Stimulated activated naive CD4-positive, alpha-beta T cell (primary cell): Measurements from ENCODE around the gene LCORL.
"Not testable (repeated sequence)": the region's sequence is repeated elsewhere in the genome, so short reads cannot be mapped to it uniquely, and the experiment has no call there.

Experiments used
- DNase-seq, 6 experiments: peaks; one replicate each; lab custom pipeline; 2025; lab: John Stamatoyannopoulos, UW

LCORL gene

DNA sequence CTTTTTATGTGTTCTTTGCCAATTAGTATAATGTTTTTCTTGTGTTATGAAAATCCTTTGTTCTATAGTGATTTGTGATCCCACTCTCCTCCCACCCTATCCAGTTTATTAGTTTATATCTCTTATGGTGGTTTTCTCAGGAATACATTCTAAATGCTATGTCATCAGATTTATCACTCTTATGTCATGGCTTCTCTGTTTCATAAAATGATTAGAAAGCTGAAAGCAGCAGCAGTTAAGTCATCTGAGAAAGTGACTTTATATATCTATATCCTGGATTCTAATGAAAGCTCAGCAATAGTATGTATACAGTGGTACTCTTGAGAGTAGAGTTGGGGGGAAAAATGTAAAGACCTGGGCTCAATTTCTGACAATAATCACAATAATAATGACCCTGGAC lies 169.6 kb downstream of the LCORL start:
- no peak for DNase-seq

DNA sequence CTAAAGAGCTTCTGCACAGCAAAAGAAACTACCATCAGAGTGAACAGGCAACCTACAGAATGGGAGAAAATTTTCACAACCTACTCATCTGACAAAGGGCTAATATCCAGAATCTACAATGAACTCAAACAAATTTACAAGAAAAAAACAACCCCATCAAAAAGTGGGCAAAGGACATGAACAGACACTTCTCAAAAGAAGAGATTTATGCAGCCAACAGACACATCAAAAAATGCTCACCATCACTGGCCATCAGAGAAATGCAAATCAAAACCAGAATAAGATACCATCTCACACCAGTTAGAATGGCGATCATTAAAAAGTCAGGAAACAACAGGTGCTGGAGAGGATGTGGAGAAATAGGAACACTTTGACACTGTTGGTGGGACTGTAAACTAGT lies 171.3 kb downstream of the LCORL start:
- not testable (repeated sequence) for DNase-seq

DNA sequence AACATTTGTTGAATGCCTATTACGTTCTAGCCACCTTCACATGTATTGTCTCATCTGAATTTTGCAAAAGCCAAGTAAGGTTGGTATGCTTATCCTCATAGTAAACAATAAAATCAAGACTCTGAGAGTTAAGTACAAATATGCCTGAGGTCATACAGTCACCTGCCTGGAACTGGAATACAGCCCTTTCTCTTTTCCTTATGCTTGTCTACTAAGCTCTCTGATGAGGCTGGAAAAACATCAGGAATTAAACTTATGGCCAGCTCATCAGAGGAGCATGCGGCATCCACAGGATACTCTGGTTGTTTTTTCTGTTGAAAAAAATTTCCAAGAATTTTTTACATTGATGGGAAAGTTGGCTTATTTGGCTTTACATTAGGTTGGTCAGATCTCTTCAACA lies 175.3 kb downstream of the LCORL start:
- no peak for DNase-seq

DNA sequence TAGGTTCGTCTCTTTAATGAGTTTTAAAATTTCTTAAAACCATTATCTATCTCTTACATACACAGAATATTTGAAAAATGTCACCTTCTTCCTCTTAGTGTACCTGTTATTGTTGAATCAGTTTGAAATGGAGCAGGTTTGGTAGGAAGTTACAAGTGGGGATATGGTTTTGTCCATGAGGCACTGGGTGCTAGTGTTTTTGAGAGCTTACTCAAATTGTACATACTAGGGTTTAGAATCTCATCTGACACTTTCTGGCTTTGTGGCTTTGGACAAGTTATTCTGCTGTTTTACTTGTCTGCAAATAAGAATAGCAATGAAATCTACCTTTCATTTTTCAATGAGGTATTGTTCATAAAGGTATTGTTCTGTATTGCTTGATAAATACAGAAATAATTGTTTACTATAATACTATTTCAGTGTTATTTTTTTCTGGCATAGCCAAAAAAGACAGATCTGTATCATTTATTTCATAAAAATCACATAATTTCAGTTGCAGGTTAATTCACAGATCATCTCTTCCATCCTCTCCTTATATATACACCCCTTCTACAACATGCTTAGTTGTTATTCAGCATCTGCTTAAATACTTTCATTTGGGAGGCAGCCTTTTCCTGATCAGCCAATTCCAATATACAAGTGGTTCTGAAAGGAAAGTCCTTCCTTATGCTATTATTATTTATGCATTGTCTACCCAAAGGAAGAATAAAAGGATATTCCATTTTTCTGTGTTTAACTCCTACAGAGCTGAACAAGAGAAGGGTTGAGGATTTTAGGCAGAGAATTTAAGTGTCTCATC lies 197.5 kb downstream of the LCORL start:
- DNase-seq: no peak

DNA sequence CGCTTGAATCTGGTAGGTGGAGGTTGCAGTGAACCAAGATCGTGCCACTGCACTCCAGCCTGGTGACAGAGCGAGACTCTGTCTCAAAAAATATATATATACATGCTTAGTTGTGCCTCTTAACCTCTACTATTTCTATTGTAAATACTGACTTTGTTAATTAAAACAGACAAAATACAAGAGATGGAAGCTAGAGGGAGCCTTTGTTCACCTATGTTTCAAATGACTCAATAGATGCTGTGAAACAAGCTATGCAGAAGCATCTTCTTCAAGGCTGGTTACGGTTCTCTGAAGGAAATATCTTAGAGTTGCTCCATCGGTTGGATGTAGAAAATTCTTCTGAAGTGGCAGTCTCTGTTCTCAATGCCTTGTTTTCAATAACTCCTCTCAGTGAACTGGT lies 204.5 kb downstream of the LCORL start:
- DNase-seq: peak in 3 of 6 experiments; percentile 15 to 43 (median 37)

DNA sequence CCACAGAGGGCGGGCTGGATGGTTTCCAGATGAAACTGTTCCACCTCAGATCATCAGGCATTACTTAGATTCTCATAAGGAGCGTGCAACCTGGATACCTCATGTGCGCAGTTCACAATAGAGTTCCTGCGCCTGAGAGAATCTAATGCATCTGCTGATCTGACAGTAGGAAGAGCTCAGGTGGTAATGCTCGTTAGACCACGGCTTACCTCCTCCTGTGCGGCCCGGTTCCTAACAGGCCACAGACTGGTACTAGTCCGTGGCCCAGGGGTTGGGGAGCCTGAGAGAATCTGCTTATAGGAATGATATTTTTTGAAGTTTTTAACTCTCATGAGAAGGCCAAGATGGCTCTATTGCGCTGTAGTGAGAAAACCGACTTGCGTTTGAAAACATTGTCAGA lies 205.4 kb downstream of the LCORL start:
- no peak for DNase-seq

DNA sequence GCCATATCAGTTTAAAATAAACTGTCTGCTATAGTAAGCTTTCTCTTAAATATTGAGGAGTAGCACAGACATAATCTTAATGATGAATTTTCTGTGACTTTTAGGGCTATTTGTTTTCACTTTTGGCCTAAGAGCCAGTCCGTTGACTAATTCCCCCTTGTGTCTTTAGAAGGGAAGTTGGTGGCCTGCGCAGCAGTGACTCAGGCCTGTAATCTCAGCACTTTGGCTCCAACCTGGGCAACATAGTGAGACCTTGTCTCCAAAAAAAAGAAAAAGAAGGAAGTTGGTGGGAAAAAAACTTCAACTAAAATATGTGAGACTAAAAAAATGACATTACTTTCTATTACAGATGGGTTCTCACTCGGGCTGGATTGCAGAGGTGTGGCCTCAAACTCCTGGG lies 207.4 kb downstream of the LCORL start:
- DNase-seq: no peak

DNA sequence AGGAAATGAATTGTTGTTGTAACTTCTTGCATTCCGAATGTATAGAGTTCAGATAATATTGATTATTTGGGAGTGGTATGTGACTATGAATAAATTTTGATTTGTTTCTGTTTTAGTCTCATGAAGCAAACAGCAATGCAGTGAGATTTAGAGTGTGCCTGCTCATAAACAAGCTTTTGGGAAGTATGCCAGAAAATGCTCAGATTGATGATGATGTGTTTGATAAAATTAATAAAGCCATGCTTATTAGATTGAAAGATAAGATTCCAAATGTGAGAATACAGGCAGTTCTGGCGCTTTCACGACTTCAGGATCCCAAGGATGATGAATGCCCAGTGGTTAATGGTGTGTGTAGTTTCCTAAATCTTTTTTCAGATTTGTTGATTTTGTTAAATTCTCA lies 208.8 kb downstream of the LCORL start:
- no peak for DNase-seq

DNA sequence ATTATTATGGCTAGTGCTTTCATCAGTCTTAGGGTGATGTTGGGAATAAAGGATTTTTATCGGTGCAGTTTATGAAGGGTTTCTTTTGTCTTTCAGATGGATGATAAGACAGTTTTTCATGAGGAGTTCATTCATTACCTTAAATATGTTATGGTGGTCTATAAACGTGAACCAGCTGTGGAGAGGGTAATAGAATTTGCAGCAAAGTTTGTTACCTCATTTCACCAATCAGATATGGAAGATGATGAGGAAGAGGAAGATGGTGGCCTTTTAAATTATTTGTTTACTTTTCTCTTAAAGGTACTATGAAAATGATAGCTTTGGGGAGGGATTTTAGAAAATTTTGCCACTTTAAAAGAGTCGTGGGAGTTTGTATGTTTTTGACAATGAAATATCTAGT lies 209.4 kb downstream of the LCORL start:
- no peak for DNase-seq

DNA sequence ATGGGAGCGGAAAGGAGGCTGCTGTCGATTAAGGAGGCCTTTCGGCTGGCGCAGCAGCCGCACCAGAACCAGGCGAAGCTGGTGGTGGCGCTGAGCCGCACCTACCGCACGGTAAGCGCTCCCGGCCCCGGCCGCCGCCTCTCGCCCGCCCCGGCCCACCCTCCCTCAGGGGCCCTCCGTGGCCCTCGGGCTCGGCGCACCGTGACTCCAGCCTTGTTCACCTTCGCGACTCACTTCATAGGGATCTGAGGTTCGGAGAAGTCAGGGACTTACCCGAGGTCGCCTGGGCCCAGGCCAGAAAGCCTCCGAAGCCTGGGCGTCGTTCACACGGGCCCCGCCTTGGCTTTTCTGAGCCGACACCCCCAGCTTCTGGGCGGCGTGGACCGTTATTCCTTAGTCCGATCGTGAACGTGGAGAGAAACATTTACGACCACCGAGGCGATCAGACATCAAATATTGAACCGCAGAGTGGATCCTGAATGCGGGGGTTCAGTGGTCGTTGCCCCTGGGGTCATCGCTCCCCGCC lies 210.4 kb downstream of the LCORL start:
- no peak for DNase-seq

DNA sequence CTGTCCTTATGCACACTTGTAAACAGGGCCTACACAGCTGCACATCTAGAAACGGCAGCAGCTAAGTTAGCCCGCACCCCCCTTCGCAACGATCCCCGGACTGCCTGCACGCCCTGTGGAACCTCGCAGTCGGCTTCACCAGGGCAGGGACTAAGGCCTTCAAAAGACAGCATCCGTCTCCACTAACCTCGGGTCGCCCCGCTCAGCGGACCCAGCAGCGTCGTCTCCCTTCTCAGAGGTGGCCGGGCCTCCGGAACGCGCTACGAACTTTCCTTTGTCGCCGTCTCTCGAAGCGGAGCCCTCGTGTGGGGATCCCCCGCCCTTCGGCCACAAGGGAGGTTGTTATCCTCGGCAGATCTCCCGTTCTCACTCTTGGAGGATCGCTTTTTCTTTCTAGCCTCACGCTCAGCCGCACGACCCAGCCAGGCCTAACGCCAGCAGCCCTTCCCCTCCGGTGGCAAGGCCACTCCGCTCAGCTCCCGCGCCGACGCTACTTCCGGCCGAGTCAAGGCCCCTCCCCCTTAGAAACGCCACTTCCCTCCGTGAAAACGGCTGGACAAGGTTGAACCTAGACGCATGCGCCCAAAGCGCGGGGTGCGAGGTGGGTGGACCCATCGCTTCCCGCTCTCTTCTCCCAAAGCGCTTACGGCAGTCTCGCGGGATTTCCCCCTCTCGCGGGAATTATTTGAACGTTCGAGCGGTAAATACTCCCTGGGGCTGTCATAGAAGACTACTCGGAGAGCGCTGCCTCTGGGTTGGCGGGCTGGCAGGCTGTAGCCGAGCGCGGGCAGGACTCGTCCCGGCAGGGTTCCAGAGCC lies 211.1 kb downstream of the LCORL start, which contains the start of the genes DCAF16 and NCAPG:
DCAF16 (minus strand) TSS at position 498 of the 818 bp plus-strand sequence. CDS start 6,616 bp downstream, outside the sequence.
NCAPG (plus strand) TSS at position 720 of the 818 bp plus-strand sequence. CDS start 99 bp downstream, outside the sequence.
- peak; percentile 95 to 99 (median 97) for DNase-seq

DNA sequence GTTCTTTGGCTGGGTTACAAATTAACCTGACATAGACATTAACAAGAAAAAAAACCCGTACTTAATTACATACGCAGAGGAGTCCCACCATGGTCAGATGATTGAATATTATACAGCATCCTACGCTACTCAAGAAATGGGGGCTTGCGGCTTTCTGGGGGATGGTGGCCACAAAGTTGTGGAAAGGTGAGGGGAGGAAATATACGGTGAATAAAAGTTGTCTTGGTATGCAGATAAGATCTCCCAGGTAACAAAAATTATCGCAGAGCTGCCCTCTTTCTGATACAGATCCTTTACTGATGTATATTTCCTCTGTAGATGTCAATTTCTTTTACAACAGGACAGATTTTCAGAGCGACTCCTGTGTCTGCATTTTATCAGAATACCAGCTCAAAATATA lies 211.9 kb downstream of the LCORL start:
- DNase-seq: peak in 1 of 6 experiments; percentile 1

DNA sequence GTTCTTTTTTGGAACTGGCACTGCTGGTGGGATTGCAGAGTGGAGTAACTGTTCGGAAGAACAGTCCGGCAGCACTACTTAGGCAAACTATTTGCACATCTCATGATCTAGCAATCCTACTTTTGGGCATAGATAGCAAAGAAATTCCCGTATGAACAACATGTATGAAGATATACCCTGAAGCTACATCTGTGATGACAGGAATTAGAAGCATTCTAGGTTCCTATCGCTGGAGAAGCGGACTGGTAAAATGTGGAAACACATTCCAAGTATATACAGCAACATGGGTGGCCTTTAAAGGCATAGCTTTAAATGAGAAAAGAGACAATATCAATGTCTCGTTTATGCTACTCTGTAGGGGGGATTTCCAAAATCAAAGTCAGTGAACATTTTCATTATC lies 214.1 kb downstream of the LCORL start:
- DNase-seq: no peak

DNA sequence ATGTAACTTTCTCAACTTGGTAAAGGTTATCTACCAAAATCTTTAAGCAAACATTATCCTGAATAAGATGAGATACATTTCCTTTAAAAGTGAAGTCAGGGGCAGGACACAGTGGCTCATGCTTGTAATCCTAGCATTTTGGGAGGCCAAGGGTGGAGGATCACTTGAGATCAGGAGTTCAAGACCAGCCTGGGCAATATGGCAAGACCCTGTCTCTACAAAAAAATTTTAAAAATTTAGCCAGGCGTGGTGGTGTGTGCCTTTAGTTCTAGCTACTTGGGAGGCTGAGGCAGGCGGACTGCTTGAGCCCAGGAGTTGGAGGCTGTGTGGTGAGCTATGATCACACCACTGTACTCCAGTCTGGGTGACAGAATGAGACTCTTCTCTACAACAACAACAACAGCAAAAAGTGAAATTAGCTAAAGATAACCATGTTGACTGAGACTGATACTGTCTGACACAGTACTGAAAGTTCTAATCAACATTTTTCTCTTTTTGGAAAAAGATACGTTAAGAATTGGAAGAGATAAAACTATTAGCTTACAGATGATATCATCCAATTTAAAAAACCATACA lies 215.9 kb downstream of the LCORL start:
- DNase-seq: no peak

DNA sequence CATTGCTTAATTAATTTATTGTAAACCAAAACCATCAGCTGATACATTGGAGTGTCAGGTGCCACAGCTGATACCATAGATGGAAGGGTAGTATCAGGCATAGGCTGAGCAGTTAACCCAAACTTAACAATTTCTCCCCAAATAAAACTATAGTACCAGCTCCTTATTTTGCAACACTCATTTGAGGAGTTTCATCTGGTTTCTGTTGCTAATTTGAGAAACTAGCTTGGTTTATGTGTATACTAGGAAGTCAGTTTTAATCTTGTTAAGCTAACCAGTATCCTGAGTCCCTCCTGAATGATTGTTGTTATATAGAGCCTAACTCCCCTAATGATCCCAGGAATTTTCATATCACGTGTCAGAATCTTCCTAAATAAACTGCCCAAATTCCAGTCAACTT lies 223.7 kb downstream of the LCORL start:
- DNase-seq: no peak

DNA sequence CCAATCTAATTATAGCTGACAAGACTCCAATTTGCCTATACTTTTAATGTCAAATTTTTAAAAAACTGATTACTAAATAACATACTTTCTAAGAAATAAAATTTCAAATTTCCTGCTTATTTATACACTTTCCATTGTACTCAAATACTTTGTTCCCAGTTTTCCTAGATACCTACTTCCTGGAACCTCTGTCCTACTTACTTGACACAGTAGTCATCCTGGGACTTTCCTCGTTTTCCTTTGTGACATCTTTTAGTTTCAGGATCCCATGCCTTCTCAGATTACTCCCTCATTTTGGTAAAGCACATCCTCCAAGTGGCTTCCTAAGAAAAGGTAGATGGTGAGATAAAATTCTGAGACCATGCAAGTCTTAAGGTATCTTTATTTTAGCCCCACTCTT lies 226.8 kb downstream of the LCORL start:
- no peak for DNase-seq
